Measurements from ENCODE around the gene ZPLD1. TPM values are rescaled to one million over a fixed set of nuclear protein-coding genes. Genes with fewer than 3 reads are reported as not detected.

Gene ZPLD1
- total RNA-seq, 1 experiment from 2014 or later, result 0.17 TPM

- CTCF ChIA-PET, result no interaction called here
- H3K36me3 ChIP-seq (ENCODE audit: insufficient read depth, low read length, poor library complexity, severe bottlenecking), result no peaks in the 10 kb centered on the region
- intact Hi-C loops (cut with micrococcal nuclease; ENCODE audit: unreplicated experiment), result loop anchor here (10.0 kb wide), 1 partner anchor 816 kb away; no protein-coding TSS in a partner anchor
- peaks cover 2% of the 10 kb centered on the region for H3K9me3 ChIP-seq (ENCODE audit: low read depth, low read length, poor library complexity, severe bottlenecking)
- no peak overlapping the region for H3K4me3 ChIP-seq (ENCODE audit: low read depth, low read length, poor library complexity, severe bottlenecking)
- H3K27me3 ChIP-seq (replicated peaks; ENCODE audit: insufficient read depth, low read depth, low read length, poor library complexity), result no peaks in the 10 kb centered on the region
- POLR2A ChIA-PET (ENCODE audit: low non-redundant PET), result no interaction called here
- peaks cover 51% of the 10 kb centered on the region for H3K4me1 ChIP-seq (ENCODE audit: insufficient read depth, low read length, poor library complexity, severe bottlenecking)
- DNase-seq (ENCODE audit: low spot score), result no peak
- no TSS peak for BruUV-seq (replicated peaks)
- H3K27ac ChIP-seq (ENCODE audit: low read depth, low read length, poor library complexity, severe bottlenecking), result no peak overlapping the region
- TF ChIP-seq CTCF (conservative IDR thresholded peaks at IDR 0.05; ENCODE audit: low read depth, low read length) (no peak), EZH2 (IDR thresholded peaks at IDR 0.05; ENCODE audit: borderline replicate concordance, low read depth, low read length, poor library complexity, severe bottlenecking) (no peak)
Observed at GRCh38 chr3:102511168-102511567, 76.4 kb downstream of the ZPLD1 start.

- Histone ChIP-seq H3K27me3 (replicated peaks; ENCODE audit: insufficient read depth, low read depth, low read length, poor library complexity) (no peaks in the 10 kb centered on the region), H3K4me1 (ENCODE audit: insufficient read depth, low read length, poor library complexity, severe bottlenecking) (peaks cover 51% of the 10 kb centered on the region), H3K36me3 (ENCODE audit: insufficient read depth, low read length, poor library complexity, severe bottlenecking) (no peaks in the 10 kb centered on the region), H3K27ac (ENCODE audit: low read depth, low read length, poor library complexity, severe bottlenecking) (peak overlapping the region; percentile 85), H3K9me3 (ENCODE audit: low read depth, low read length, poor library complexity, severe bottlenecking) (no peaks in the 10 kb centered on the region), H3K4me3 (ENCODE audit: low read depth, low read length, poor library complexity, severe bottlenecking) (peak overlapping the region; percentile 43)
- no TSS peak for BruUV-seq (replicated peaks)
- ChIA-PET CTCF (no interaction called here), POLR2A (ENCODE audit: low non-redundant PET) (no interaction called here)
- intact Hi-C loops (cut with micrococcal nuclease; ENCODE audit: unreplicated experiment), result loop anchor here (10.0 kb wide), 1 partner anchor 817 kb away; no protein-coding TSS in a partner anchor
- DNase-seq (ENCODE audit: low spot score), result peak; percentile 46
- TF ChIP-seq CTCF (conservative IDR thresholded peaks at IDR 0.05; ENCODE audit: low read depth, low read length) (no peak), EZH2 (IDR thresholded peaks at IDR 0.05; ENCODE audit: borderline replicate concordance, low read depth, low read length, poor library complexity, severe bottlenecking) (no peak)
Observed at GRCh38 chr3:102511639-102512038, 76.8 kb downstream of the ZPLD1 start.

GRCh38 chr3:102512734-102513504 is 78.1 kb downstream of the ZPLD1 start:
- peak overlapping the region; percentile 85 for H3K27ac ChIP-seq (ENCODE audit: low read depth, low read length, poor library complexity, severe bottlenecking)
- BruUV-seq (replicated peaks), result no TSS peak
- no peaks in the 10 kb centered on the region for H3K36me3 ChIP-seq (ENCODE audit: insufficient read depth, low read length, poor library complexity, severe bottlenecking)
- peak overlapping the region; percentile 43 for H3K4me3 ChIP-seq (ENCODE audit: low read depth, low read length, poor library complexity, severe bottlenecking)
- ChIA-PET POLR2A (ENCODE audit: low non-redundant PET) (no interaction called here), CTCF (interaction anchor here (1.1 kb wide), 1 partner anchor 284 kb away, joined by 4 read pairs; no protein-coding TSS in a partner anchor)
- intact Hi-C loops (cut with micrococcal nuclease; ENCODE audit: unreplicated experiment), result loop anchor here (10.0 kb wide), 1 partner anchor 818 kb away; no protein-coding TSS in a partner anchor
- H3K9me3 ChIP-seq (ENCODE audit: low read depth, low read length, poor library complexity, severe bottlenecking), result no peaks in the 10 kb centered on the region
- peaks cover 45% of the 10 kb centered on the region for H3K4me1 ChIP-seq (ENCODE audit: insufficient read depth, low read length, poor library complexity, severe bottlenecking)
- H3K27me3 ChIP-seq (replicated peaks; ENCODE audit: insufficient read depth, low read depth, low read length, poor library complexity), result no peaks in the 10 kb centered on the region
- TF ChIP-seq EZH2 (IDR thresholded peaks at IDR 0.05; ENCODE audit: borderline replicate concordance, low read depth, low read length, poor library complexity, severe bottlenecking), result no peak
- TF ChIP-seq CTCF (conservative IDR thresholded peaks at IDR 0.05; ENCODE audit: low read depth, low read length), result no peak
- DNase-seq (ENCODE audit: low spot score), result peak; percentile 92

Measured in A673 (cell line).